DOHH2 (cell line): ENCODE measurements around the gene TMEM217.

Experiments used
- EZH2phosphoT487 ChIP-seq: fragments of 200-600 bp; sonication (generic); IDR thresholded peaks from 2 replicates; pipeline ENCODE4 v1.6.1; 2017; ENCODE audit warnings: borderline replicate concordance, mild to moderate bottlenecking, antibody characterized with exemption, low read length, moderate library complexity, mixed read lengths
- TF ChIP-seq, protein P1 (sequence below): fragments of 200-600 bp; sonication (generic); IDR thresholded peaks from one replicate; pipeline ENCODE4 v1.5.1; 2014; ENCODE audit warnings: antibody characterized with exemption, mild to moderate bottlenecking, low read depth, low read length; ENCODE audit not compliant: poor library complexity, severe bottlenecking

DNA sequence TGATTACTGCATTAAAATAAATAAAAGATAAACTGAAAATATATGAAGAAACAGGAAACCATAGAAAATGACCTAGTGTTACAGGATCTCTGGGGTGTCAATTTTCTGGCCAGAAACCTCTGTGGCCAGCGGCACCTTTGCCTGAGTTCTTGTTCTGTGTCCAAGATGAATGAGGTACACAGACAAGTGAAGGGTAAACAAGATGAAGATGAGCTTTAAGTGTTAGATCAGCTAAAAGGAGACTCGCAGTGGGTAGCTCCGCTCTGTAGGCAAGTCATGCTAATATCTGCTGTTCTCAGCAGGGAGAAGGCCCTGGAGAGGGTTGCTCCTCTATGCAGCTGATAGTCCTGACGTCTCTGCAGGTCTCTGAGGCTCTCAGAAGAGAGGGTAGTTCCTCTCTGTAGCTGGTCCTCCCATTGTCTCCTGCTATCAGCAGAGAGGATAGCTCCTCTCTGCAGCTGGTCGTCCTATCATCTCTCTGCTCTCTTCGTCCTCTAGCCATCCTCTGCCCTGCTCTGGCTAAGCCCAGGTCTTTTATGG is 36.3 kb downstream of the TMEM217 start:
- TF ChIP-seq, protein P1, sequence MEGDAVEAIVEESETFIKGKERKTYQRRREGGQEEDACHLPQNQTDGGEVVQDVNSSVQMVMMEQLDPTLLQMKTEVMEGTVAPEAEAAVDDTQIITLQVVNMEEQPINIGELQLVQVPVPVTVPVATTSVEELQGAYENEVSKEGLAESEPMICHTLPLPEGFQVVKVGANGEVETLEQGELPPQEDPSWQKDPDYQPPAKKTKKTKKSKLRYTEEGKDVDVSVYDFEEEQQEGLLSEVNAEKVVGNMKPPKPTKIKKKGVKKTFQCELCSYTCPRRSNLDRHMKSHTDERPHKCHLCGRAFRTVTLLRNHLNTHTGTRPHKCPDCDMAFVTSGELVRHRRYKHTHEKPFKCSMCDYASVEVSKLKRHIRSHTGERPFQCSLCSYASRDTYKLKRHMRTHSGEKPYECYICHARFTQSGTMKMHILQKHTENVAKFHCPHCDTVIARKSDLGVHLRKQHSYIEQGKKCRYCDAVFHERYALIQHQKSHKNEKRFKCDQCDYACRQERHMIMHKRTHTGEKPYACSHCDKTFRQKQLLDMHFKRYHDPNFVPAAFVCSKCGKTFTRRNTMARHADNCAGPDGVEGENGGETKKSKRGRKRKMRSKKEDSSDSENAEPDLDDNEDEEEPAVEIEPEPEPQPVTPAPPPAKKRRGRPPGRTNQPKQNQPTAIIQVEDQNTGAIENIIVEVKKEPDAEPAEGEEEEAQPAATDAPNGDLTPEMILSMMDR = no peak
- TF ChIP-seq EZH2phosphoT487 = no peak
